Measurements from ENCODE around the gene MGAT5B. TPM values are rescaled to one million over a fixed set of nuclear protein-coding genes. Genes with fewer than 3 reads are reported as not detected.

The MGAT5B gene
- total and polyA plus RNA-seq, 2 experiments from 2014 or later: 1.6 to 10.0 TPM

- Histone ChIP-seq H3K4me3 (no peak overlapping the region), H3K9me2 (ENCODE audit: insufficient read depth) (no peaks in the 10 kb centered on the region), H4K20me1 (replicated peaks; ENCODE audit: insufficient read depth) (no peaks in the 10 kb centered on the region; the same call in 1 of the 2 replicates), H3K27me3 (ENCODE audit: insufficient read depth) (no peaks in the 10 kb centered on the region), H3K36me3 (ENCODE audit: insufficient read depth) (no peaks in the 10 kb centered on the region), H3K79me2 (replicated peaks; ENCODE audit: insufficient read depth) (no peaks in the 10 kb centered on the region), H3K4me2 (no peak overlapping the region), H2AFZ (no peak overlapping the region), H3F3A (replicated peaks; ENCODE audit: low read depth) (0 out of 2 replicates have a peak, but pooled peaks cover 2% of the 10 kb centered on the region), H3K4me1 (ENCODE audit: insufficient read depth) (no peaks in the 10 kb centered on the region), H3K27ac (ENCODE audit: low read depth) (no peak overlapping the region)
- peaks cover 19% of the 10 kb centered on the region for H3K4me1 Mint-ChIP-seq
- TF ChIP-seq REST (IDR thresholded peaks at IDR 0.05; ENCODE audit: unreplicated experiment): no peak
- no peak for TF ChIP-seq ZNF331 (CRISPR knock-in tag; IDR thresholded peaks at IDR 0.05; ENCODE audit: low read depth)
- no peak overlapping the region for H3K4me3 Mint-ChIP-seq
- DNase-seq (ENCODE audit: low spot score) (no peak), ATAC-seq (no peak)
- peaks cover 4% of the 10 kb centered on the region; the same call in 2 of the 3 replicates for H3K9me3 Mint-ChIP-seq
- H3K36me3 Mint-ChIP-seq (ENCODE audit: low read depth): no peaks in the 10 kb centered on the region
- peaks cover 13% of the 10 kb centered on the region for H3K27me3 Mint-ChIP-seq (ENCODE audit: insufficient read depth, low read depth, poor library complexity)
- no peak overlapping the region for H3K27ac Mint-ChIP-seq
These were observed 56.4 kb downstream of the MGAT5B start for GRCh38 chr17:76924345-76925342.

- Histone ChIP-seq H3K4me3 (no peak overlapping the region), H3K36me3 (ENCODE audit: insufficient read depth) (no peaks in the 10 kb centered on the region), H4K20me1 (replicated peaks; ENCODE audit: insufficient read depth) (no peaks in the 10 kb centered on the region; the same call in 1 of the 2 replicates), H3K27ac (ENCODE audit: low read depth) (no peak overlapping the region), H3K79me2 (replicated peaks; ENCODE audit: insufficient read depth) (no peaks in the 10 kb centered on the region), H3K27me3 (ENCODE audit: insufficient read depth) (no peaks in the 10 kb centered on the region), H2AFZ (no peak overlapping the region), H3K9me2 (ENCODE audit: insufficient read depth) (no peaks in the 10 kb centered on the region), H3F3A (replicated peaks; ENCODE audit: low read depth) (0 out of 2 replicates have a peak, but pooled peaks cover 2% of the 10 kb centered on the region), H3K4me1 (ENCODE audit: insufficient read depth) (no peaks in the 10 kb centered on the region), H3K4me2 (no peak overlapping the region)
- Mint-ChIP-seq H3K27me3 (ENCODE audit: insufficient read depth, low read depth, poor library complexity) (peaks cover 11% of the 10 kb centered on the region), H3K9me3 (peaks cover 4% of the 10 kb centered on the region; the same call in 2 of the 3 replicates), H3K4me1 (peaks cover 13% of the 10 kb centered on the region), H3K4me3 (no peak overlapping the region), H3K36me3 (ENCODE audit: low read depth) (no peaks in the 10 kb centered on the region), H3K27ac (no peak overlapping the region)
- no peak for DNase-seq (ENCODE audit: low spot score)
- TF ChIP-seq ZNF462 (CRISPR knock-in tag; IDR thresholded peaks at IDR 0.05): no peak
- ATAC-seq: no peak
These were observed 57.3 kb downstream of the MGAT5B start for GRCh38 chr17:76925441-76925891.
